Right kidney (tissue), 1 donor: ENCODE measurements around the gene C21orf58.

ENCODE experiments used
- DNase-seq: peaks from one replicate; pipeline ENCODE4 v3.0.0-alpha.2; 2016

Gene C21orf58

GRCh38 chr21:46354046-46354445 is 30.4 kb upstream of the C21orf58 start:
- DNase-seq = no peak

- no peak for DNase-seq
Measured at GRCh38 chr21:46352913-46353312, 29.2 kb upstream of the C21orf58 start.

- DNase-seq = no peak
Measured at GRCh38 chr21:46352164-46352515, 28.5 kb upstream of the C21orf58 start.

GRCh38 chr21:46351476-46352163 is 27.9 kb upstream of the C21orf58 start:
- DNase-seq = no peak

GRCh38 chr21:46350981-46351380 is 27.3 kb upstream of the C21orf58 start:
- no peak for DNase-seq

GRCh38 chr21:46350571-46350970 is 26.9 kb upstream of the C21orf58 start:
- no peak for DNase-seq

GRCh38 chr21:46349134-46349760 is 25.6 kb upstream of the C21orf58 start:
- DNase-seq = no peak

GRCh38 chr21:46347791-46348381 is 24.2 kb upstream of the C21orf58 start:
- no peak for DNase-seq

GRCh38 chr21:46347203-46347550 is 23.5 kb upstream of the C21orf58 start:
- DNase-seq = no peak

GRCh38 chr21:46346296-46347202 is 22.9 kb upstream of the C21orf58 start:
- no peak for DNase-seq

- no peak for DNase-seq
Measured at GRCh38 chr21:46345861-46346260, 22.2 kb upstream of the C21orf58 start.

- no peak for DNase-seq
Measured at GRCh38 chr21:46344219-46344915, 20.7 kb upstream of the C21orf58 start.

- no peak for DNase-seq
Measured at GRCh38 chr21:46340998-46341397, 17.3 kb upstream of the C21orf58 start.

- DNase-seq = no peak
Measured at GRCh38 chr21:46336603-46337002, 12.9 kb upstream of the C21orf58 start.

- DNase-seq = no peak
Measured at GRCh38 chr21:46334351-46335140, 10.9 kb upstream of the C21orf58 start.

GRCh38 chr21:46329796-46330195 is 6.1 kb upstream of the C21orf58 start:
- DNase-seq = no peak

- no peak for DNase-seq
Measured at GRCh38 chr21:46328151-46328550, 4.5 kb upstream of the C21orf58 start.

- no peak for DNase-seq
Measured at GRCh38 chr21:46327711-46328110, 4.0 kb upstream of the C21orf58 start.

- DNase-seq = no peak
Measured at GRCh38 chr21:46326110-46326703, 2.5 kb upstream of the C21orf58 start.

GRCh38 chr21:46325073-46325912 is 1.6 kb upstream of the C21orf58 start:
- no peak for DNase-seq
